Lung (tissue), 12 donors: ENCODE measurements around the gene NISCH. TPM values are rescaled to one million over a fixed set of nuclear protein-coding genes. Genes with fewer than 3 reads are reported as not detected.

Experiments used
- ATAC-seq: fragments of 200-7000 bp; cut with Tn5 transposase; one replicate; pipeline ENCODE4 v1.9.1; 2020; ENCODE audit warnings: moderate number of reproducible peaks; ENCODE audit not compliant: insufficient read depth, low FRiP score
- DNase-seq, 3 donors: peaks; one replicate each; pipeline ENCODE4 v3.0.0-alpha.2; 2013 to 2017
- H3K27ac ChIP-seq, 2 donors: one replicate each; pipeline ENCODE4 v1.5.1; 2013; ENCODE audit warnings: mild to moderate bottlenecking in 2 of 2, moderate library complexity in 2 of 2, control low read depth in 1 of 2, inconsistent platforms in 1 of 2, low read depth in 1 of 2, low read length in 1 of 2
- H3K27me3 ChIP-seq, 3 donors: one replicate each; pipeline ENCODE4 v1.5.1; 2013; ENCODE audit warnings: low read length in 2 of 3; ENCODE audit not compliant: control insufficient read depth in 3 of 3, insufficient read depth in 3 of 3
- H3K36me3 ChIP-seq, 4 donors: one replicate each; pipeline ENCODE4 v1.5.1; 2013; ENCODE audit warnings: low read length in 4 of 4, mild to moderate bottlenecking in 1 of 4, moderate library complexity in 1 of 4; ENCODE audit not compliant: control insufficient read depth in 4 of 4, insufficient read depth in 4 of 4
- H3K4me1 ChIP-seq, 5 donors: one replicate each; pipeline ENCODE4 v1.5.1; 2013; ENCODE audit warnings: low read length in 5 of 5, mild to moderate bottlenecking in 2 of 5, moderate library complexity in 1 of 5; ENCODE audit not compliant: control insufficient read depth in 5 of 5, insufficient read depth in 5 of 5
- H3K4me3 ChIP-seq: one replicate; pipeline ENCODE4 v1.5.1; 2013; ENCODE audit warnings: mild to moderate bottlenecking, control low read depth, moderate library complexity
- H3K9ac ChIP-seq, 2 donors: one replicate each; pipeline ENCODE4 v1.5.1; 2013; ENCODE audit warnings: low read length in 2 of 2, control low read depth in 1 of 2; ENCODE audit not compliant: insufficient read depth in 1 of 2
- H3K9me3 ChIP-seq, 4 donors: one replicate each; pipeline ENCODE4 v1.5.1; 2013; ENCODE audit warnings: low read length in 3 of 4, mild to moderate bottlenecking in 1 of 4, moderate library complexity in 1 of 4; ENCODE audit not compliant: control insufficient read depth in 4 of 4, insufficient read depth in 3 of 4
- CTCF ChIP-seq: IDR thresholded peaks from 2 replicates; pipeline ENCODE4 v1.5.1; 2012; ENCODE audit warnings: mild to moderate bottlenecking; ENCODE audit errors: control extremely low read depth, extremely low read depth
- WGBS, 2 donors: extraction: QIAGEN DNeasy Blood & Tissue Kit; methylation state at CpG; one replicate each; pipeline ENCODE4 v1.1.7; 2013; 5-methylcytosine and 5-hydroxymethylcytosine counted together
- polyA plus RNA-seq, 2 donors: library from polyadenylated mRNA; stranded (reverse); fragments of 200-250 nt; gene quantifications; one replicate each; pipeline ENCODE4 v1.2.1, GENCODE V29; 2013
- total RNA-seq, 2 donors: library from RNA; depleted of rRNA in 1 of 2; stranded (reverse); fragments of >200 nt in 1 of 2; gene quantifications; one replicate each; pipeline ENCODE4 v1.2.1, GENCODE V29; 2014 to 2021
- donor health status: control.
- donor health status: control.
- donor health status: Bipolar disorder and iron deficiency.
- donor health status: healthy.
- donor health status: DM: yes; HTN: yes; CAD: no.

Gene NISCH
- total and polyA plus RNA-seq, 4 donors: 37.8 to 127 (median 63.7) TPM

GRCh38 chr3:52494886-52495495 lies 39.6 kb downstream of the NISCH start, which contains the start of gene STAB1:
Gene STAB1 (plus strand): TSS chr3:52495338. CDS start chr3:52495414, 76 bp downstream.
- Histone ChIP-seq H3K27ac (peak within 1 kb of the TSS; percentile 50 to 85), H3K4me1 (peaks cover 0 to 47% (median 0%) of the 10 kb centered on the region in 5 donors), H3K9me3 (peaks cover 0 to 2% (median 0%) of the 10 kb centered on the region in 4 donors), H3K4me3 (peak within 1 kb of the TSS; percentile 37), H3K27me3 (no peaks in the 10 kb centered on the region), H3K36me3 (peaks cover 0 to 40% (median 14%) of the 10 kb centered on the region in 4 donors), H3K9ac (no peak within 1 kb of the TSS)
- DNase-seq (peak; percentile 36 to 54 (median 43)), ATAC-seq (peak; percentile 6)
- WGBS, 2 donors: 23 to 35% methylated on average over 25 of the region's 25 CpGs
- no peak for TF ChIP-seq CTCF

- Histone ChIP-seq H3K4me1 (peaks cover 0 to 39% (median 0%) of the 10 kb centered on the region in 5 donors), H3K9ac (no peak overlapping the region), H3K9me3 (no peaks in the 10 kb centered on the region), H3K27me3 (no peaks in the 10 kb centered on the region), H3K27ac (peak overlapping the region; percentile 50 to 85), H3K36me3 (peaks cover 0 to 31% (median 8%) of the 10 kb centered on the region in 4 donors), H3K4me3 (peak overlapping the region; percentile 37)
- DNase-seq (no peak), ATAC-seq (peak; percentile 44)
- TF ChIP-seq CTCF: no peak
- 56 to 66% methylated on average over 16 of the region's 16 CpGs for WGBS, 2 donors
These were observed 40.6 kb downstream of the NISCH start for GRCh38 chr3:52495777-52496602.

GRCh38 chr3:52498137-52499054 lies 43.0 kb downstream of the NISCH start:
- H3K4me1 ChIP-seq: peaks cover 0 to 20% (median 0%) of the 10 kb centered on the region in 5 donors
- WGBS, 2 donors: 21 to 64% methylated on average over 24 of the region's 24 CpGs

More at GRCh38 chr3:52498137-52499054, 43.0 kb downstream of the NISCH start:
- H3K9ac ChIP-seq: no peak overlapping the region
- H3K36me3 ChIP-seq: peaks cover 0 to 10% (median 0%) of the 10 kb centered on the region in 4 donors
- H3K9me3 ChIP-seq: no peaks in the 10 kb centered on the region
- H3K27me3 ChIP-seq: no peaks in the 10 kb centered on the region
- peak overlapping the region in 1 of 2 donors; percentile 34 for H3K27ac ChIP-seq
- no peak for TF ChIP-seq CTCF
- DNase-seq: peak in 1 of 3 donors; percentile 35
- no peak for ATAC-seq
- no peak overlapping the region for H3K4me3 ChIP-seq
